ENCODE data around the gene BBS1. TPM values are rescaled to one million over a fixed set of nuclear protein-coding genes. Genes with fewer than 3 reads are reported as not detected.

Gene BBS1
- total RNA-seq, 1 experiment from 2014 or later = 47.1 TPM

DNA sequence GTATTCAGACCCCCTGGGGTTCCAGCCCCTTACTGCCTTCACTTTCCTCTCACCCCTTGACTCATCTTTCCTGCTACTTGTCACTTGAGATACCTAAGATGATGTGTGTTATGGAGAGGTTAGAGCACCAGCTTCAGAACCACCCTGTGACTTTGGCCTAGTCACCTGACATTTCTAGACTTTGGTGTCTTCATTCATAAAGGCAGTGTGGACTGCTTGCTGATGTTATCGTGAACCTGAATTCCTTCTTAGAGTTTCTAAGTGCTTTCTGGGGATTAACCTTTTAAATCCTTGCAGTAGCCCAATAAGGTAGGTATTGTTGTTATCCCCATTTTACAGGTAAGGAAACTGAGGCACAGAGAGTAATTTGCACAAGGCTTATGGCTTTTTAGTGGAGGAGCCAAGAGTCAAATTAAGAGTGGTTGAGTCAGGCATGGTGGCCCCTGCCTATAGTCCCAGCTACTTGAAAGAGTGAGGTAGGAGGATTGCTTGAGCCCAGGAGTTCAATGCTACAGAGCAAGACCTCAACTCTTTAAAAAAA is 5.1 kb upstream of the BBS1 start:
- H3K4me1 ChIP-seq = no peaks in the 10 kb centered on the region
- H3K36me3 Mint-ChIP-seq (ENCODE audit: insufficient read depth, unreplicated experiment) = peaks cover 26% of the 10 kb centered on the region
- no TSS peak for BruUV-seq (replicated peaks)
- ChIA-PET POLR2A (interaction anchor here (0.6 kb wide), 1 partner anchor 8 kb away, joined by 3 read pairs; no protein-coding TSS in a partner anchor), CTCF (no interaction called here)
- no peak overlapping the region for H3K27ac Mint-ChIP-seq (ENCODE audit: unreplicated experiment)
- H3K27me3 Mint-ChIP-seq (ENCODE audit: insufficient read depth, unreplicated experiment) = no peaks in the 10 kb centered on the region
- H3K9me3 Mint-ChIP-seq (ENCODE audit: unreplicated experiment) = no peaks in the 10 kb centered on the region
- TF ChIP-seq, protein P1, sequence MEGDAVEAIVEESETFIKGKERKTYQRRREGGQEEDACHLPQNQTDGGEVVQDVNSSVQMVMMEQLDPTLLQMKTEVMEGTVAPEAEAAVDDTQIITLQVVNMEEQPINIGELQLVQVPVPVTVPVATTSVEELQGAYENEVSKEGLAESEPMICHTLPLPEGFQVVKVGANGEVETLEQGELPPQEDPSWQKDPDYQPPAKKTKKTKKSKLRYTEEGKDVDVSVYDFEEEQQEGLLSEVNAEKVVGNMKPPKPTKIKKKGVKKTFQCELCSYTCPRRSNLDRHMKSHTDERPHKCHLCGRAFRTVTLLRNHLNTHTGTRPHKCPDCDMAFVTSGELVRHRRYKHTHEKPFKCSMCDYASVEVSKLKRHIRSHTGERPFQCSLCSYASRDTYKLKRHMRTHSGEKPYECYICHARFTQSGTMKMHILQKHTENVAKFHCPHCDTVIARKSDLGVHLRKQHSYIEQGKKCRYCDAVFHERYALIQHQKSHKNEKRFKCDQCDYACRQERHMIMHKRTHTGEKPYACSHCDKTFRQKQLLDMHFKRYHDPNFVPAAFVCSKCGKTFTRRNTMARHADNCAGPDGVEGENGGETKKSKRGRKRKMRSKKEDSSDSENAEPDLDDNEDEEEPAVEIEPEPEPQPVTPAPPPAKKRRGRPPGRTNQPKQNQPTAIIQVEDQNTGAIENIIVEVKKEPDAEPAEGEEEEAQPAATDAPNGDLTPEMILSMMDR (IDR thresholded peaks at IDR 0.05; ENCODE audit: insufficient read depth in 1 of 2, low read depth in 1 of 2, low read length in 1 of 2, severe bottlenecking in 1 of 2, unreplicated experiment in 1 of 2) = no peak
- intact Hi-C loops (cut with micrococcal nuclease; ENCODE audit: unreplicated experiment) = no loop called here
- no peak overlapping the region for H3K4me3 Mint-ChIP-seq (ENCODE audit: unreplicated experiment)
- no peaks in the 10 kb centered on the region for H3K4me1 Mint-ChIP-seq (ENCODE audit: low read depth, unreplicated experiment)
- H3K36me3 ChIP-seq (ENCODE audit: control insufficient read depth, insufficient read depth, low read length) = 0 out of 2 replicates have a peak, but pooled peaks cover 1% of the 10 kb centered on the region
- no peak overlapping the region for H3K4me3 ChIP-seq (ENCODE audit: low read depth, low read length)
- no peaks in the 10 kb centered on the region for H3K27me3 ChIP-seq (replicated peaks; ENCODE audit: control insufficient read depth, insufficient read depth, low read length)
- H3K9me3 ChIP-seq = no peaks in the 10 kb centered on the region
- no peak for DNase-seq

DNA sequence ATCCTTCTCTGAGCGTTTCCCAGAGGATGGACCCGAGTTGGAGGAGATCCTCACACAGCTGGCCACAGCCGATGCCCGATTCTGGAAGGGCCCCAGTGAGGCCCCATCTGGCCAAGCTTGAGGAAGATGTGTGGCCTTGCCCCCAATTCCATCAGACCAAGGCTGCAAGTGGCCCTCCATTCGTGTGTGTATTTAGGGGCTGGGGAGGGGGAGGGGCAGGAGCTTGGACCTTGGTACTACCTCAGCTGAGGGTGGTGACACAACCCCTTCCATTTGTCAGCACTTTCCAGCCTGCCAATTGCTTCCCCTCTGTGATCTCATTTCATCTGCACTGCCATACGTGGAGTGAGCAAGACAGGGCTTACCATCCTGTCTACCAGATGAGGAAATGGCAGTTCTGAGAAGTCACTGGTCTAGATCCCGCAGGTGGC is 1.3 kb upstream of the BBS1 start:
- H3K9me3 ChIP-seq = no peaks in the 10 kb centered on the region
- H3K4me1 ChIP-seq = peaks cover 5% of the 10 kb centered on the region
- H3K36me3 Mint-ChIP-seq (ENCODE audit: insufficient read depth, unreplicated experiment) = peaks cover 13% of the 10 kb centered on the region
- no peak for DNase-seq
- intact Hi-C loops (cut with micrococcal nuclease; ENCODE audit: unreplicated experiment) = no loop called here
- no peaks in the 10 kb centered on the region for H3K27me3 ChIP-seq (replicated peaks; ENCODE audit: control insufficient read depth, insufficient read depth, low read length)
- BruUV-seq (replicated peaks) = no TSS peak
- H3K36me3 ChIP-seq (ENCODE audit: control insufficient read depth, insufficient read depth, low read length) = 0 out of 2 replicates have a peak, but pooled peaks cover 1% of the 10 kb centered on the region
- CTCF ChIA-PET = no interaction called here
- H3K4me1 Mint-ChIP-seq (ENCODE audit: low read depth, unreplicated experiment) = peaks cover 8% of the 10 kb centered on the region
- H3K27ac Mint-ChIP-seq (ENCODE audit: unreplicated experiment) = peak overlapping the region; percentile 93
- TF ChIP-seq, protein P1 (IDR thresholded peaks at IDR 0.05; ENCODE audit: insufficient read depth in 1 of 2, low read depth in 1 of 2, low read length in 1 of 2, severe bottlenecking in 1 of 2, unreplicated experiment in 1 of 2) = no peak
- POLR2A ChIA-PET = interaction anchor here (1.0 kb wide), 1 partner anchor 107 kb away, joined by 3 read pairs; the partner anchor contains the start of gene RBM14
- H3K4me3 Mint-ChIP-seq (ENCODE audit: unreplicated experiment) = no peak overlapping the region
- H3K4me3 ChIP-seq (ENCODE audit: low read depth, low read length) = no peak overlapping the region
- H3K27me3 Mint-ChIP-seq (ENCODE audit: insufficient read depth, unreplicated experiment) = no peaks in the 10 kb centered on the region
- H3K9me3 Mint-ChIP-seq (ENCODE audit: unreplicated experiment) = no peaks in the 10 kb centered on the region

DNA sequence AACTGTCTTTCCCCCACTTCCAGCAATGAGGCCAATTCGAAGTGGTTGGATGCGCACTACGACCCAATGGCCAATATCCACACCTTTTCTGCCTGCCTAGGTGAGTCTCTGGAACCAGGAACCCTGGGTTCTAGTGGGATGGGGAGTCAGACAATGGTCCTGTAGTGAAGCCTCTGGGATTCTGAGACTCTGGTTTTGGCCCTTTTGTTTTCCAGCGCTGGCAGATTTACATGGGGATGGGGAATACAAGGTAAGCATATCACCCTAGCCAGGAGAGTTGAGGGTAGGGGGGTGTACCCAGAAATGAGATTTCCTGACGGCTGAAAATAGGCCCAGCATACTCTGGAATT is 530 bp downstream of the BBS1 start:
- H3K36me3 ChIP-seq (ENCODE audit: control insufficient read depth, insufficient read depth, low read length) = no peaks in the 10 kb centered on the region
- TF ChIP-seq, protein P1 (IDR thresholded peaks at IDR 0.05; ENCODE audit: insufficient read depth in 1 of 2, low read depth in 1 of 2, low read length in 1 of 2, severe bottlenecking in 1 of 2, unreplicated experiment in 1 of 2) = no peak
- DNase-seq = no peak
- peak overlapping the region; percentile 93 for H3K27ac Mint-ChIP-seq (ENCODE audit: unreplicated experiment)
- H3K9me3 ChIP-seq = no peaks in the 10 kb centered on the region
- no peaks in the 10 kb centered on the region for H3K27me3 Mint-ChIP-seq (ENCODE audit: insufficient read depth, unreplicated experiment)
- no peaks in the 10 kb centered on the region for H3K27me3 ChIP-seq (replicated peaks; ENCODE audit: control insufficient read depth, insufficient read depth, low read length)
- H3K4me1 ChIP-seq = peaks cover 5% of the 10 kb centered on the region
- H3K4me1 Mint-ChIP-seq (ENCODE audit: low read depth, unreplicated experiment) = peaks cover 8% of the 10 kb centered on the region
- POLR2A ChIA-PET = interaction anchor here (0.7 to 1.4 kb wide), 3 partner anchors 31 to 167 kb away, joined by 4 to 5 read pairs (median 4); partner anchors contain the start of genes DPP3 and PELI3
- H3K36me3 Mint-ChIP-seq (ENCODE audit: insufficient read depth, unreplicated experiment) = peaks cover 23% of the 10 kb centered on the region
- TSS peak; percentile 62 for BruUV-seq (replicated peaks)
- no peaks in the 10 kb centered on the region for H3K9me3 Mint-ChIP-seq (ENCODE audit: unreplicated experiment)
- H3K4me3 ChIP-seq (ENCODE audit: low read depth, low read length) = peak overlapping the region; percentile 52
- CTCF ChIA-PET = interaction anchor here (0.6 to 1.1 kb wide), 3 partner anchors 19 to 168 kb away, joined by 3 to 6 read pairs (median 5); no protein-coding TSS in a partner anchor
- intact Hi-C loops (cut with micrococcal nuclease; ENCODE audit: unreplicated experiment) = loop anchor here (1.0 kb wide), 1 partner anchor 31 kb away; the partner anchor contains the start of gene DPP3
- peak overlapping the region; percentile 97 for H3K4me3 Mint-ChIP-seq (ENCODE audit: unreplicated experiment)

Data from Caco-2 (cell line).